Esophagus squamous epithelium (tissue), 5 donors: ENCODE measurements around the gene CD19. TPM values are rescaled to one million over a fixed set of nuclear protein-coding genes. Genes with fewer than 3 reads are reported as not detected.
"Not testable (repeated sequence)": the region's sequence is repeated elsewhere in the genome, so short reads cannot be mapped to it uniquely, and the experiment has no call there.

Source experiments
- DNase-seq: peaks from one replicate; lab custom pipeline; 2025; lab: John Stamatoyannopoulos, UW
- H3K27ac ChIP-seq, 4 donors: fragments of 200-600 bp; sonication (generic); one replicate each; pipeline ENCODE4 v1.5.1; 2016 to 2019; ENCODE audit warnings: mild to moderate bottlenecking in 1 of 4
- H3K27me3 ChIP-seq, 4 donors: fragments of 200-600 bp; sonication (generic); 1 replicate in 3 of 4; 2 replicates in 1 of 4; pipeline versions ENCODE4 v1.5.1 to v1.6.0; 2017 to 2021; ENCODE audit warnings: antibody characterized with exemption in 1 of 4
- H3K36me3 ChIP-seq, 3 donors: fragments of 200-600 bp; sonication (generic); one replicate each; pipeline ENCODE4 v1.5.1; 2016 to 2019
- H3K4me1 ChIP-seq, 3 donors: fragments of 200-600 bp; sonication (generic); one replicate each; pipeline ENCODE4 v1.5.1; 2017 to 2019
- H3K4me3 ChIP-seq, 4 donors: fragments of 200-600 bp; sonication (generic); 1 replicate in 3 of 4; 2 replicates in 1 of 4; pipeline ENCODE4 v1.5.1; 2016 to 2019; ENCODE audit warnings: mild to moderate bottlenecking in 2 of 4, moderate library complexity in 1 of 4
- H3K9me3 ChIP-seq, 3 donors: fragments of 200-600 bp; sonication (generic); one replicate each; pipeline ENCODE4 v1.5.1; 2016 to 2019
- CTCF ChIP-seq, 6 experiments: fragments of 450-650 bp in 4 of 6; fragments of 200-600 bp in 2 of 6; sonication (generic) in 2 of 6; IDR thresholded peaks; one replicate each; pipeline ENCODE4 v1.5.1; 2016 to 2019; ENCODE audit warnings: antibody characterized with exemption in 6 of 6, mild to moderate bottlenecking in 4 of 6, moderate library complexity in 4 of 6
- POLR2A ChIP-seq, 4 donors: fragments of 450-650 bp; IDR thresholded peaks; one replicate each; pipeline ENCODE4 v1.6.1; 2017; ENCODE audit warnings: antibody characterized with exemption in 4 of 4, mild to moderate bottlenecking in 4 of 4, moderate library complexity in 3 of 4
- WGBS, 2 donors: methylation state at CpG; one replicate each; pipeline ENCODE4 v1.1.5; 2018; 5-methylcytosine and 5-hydroxymethylcytosine counted together
- intact Hi-C: fragments of 100-400 bp; cut with DNase I; formaldehyde crosslinking; loops from one replicate; pipeline ENCODE4 v1.15.0; 2022
- total RNA-seq, 4 donors: library from RNA; depleted of rRNA; stranded (reverse); fragments of >200 nt; gene quantifications; one replicate each; pipeline ENCODE4 v1.1.0, GENCODE V29; 2016
- donor health status: DM: yes; HTN: yes; CAD: no.

CD19 gene
- total RNA-seq, 4 donors from 2014 or later, result 0.19 to 0.42 TPM; not detected in 2

- Histone ChIP-seq H3K27me3 (no peaks in the 10 kb centered on the region), H3K27ac (peak within 1 kb of the TSS; percentile 90 to 99 (median 96)), H3K4me1 (peaks cover 10 to 28% (median 15%) of the 10 kb centered on the region in 3 donors), H3K36me3 (peaks cover 0 to 27% (median under 1%) of the 10 kb centered on the region in 3 donors), H3K4me3 (peak within 1 kb of the TSS; percentile 54 to 95 (median 72)), H3K9me3 (no peaks in the 10 kb centered on the region)
- TF ChIP-seq CTCF (IDR thresholded peaks at IDR 0.05) (no peak), POLR2A (IDR thresholded peaks at IDR 0.05) (peak in 1 of 4 donors; percentile 68)
- intact Hi-C loops, result no loop called here
- WGBS, 2 donors, result 1 to 2% methylated on average over 17 to 18 of the region's 66 CpGs
- DNase-seq, result peak; percentile 80
Measured at GRCh38 chr16:28924762-28925385, 6.9 kb upstream of the CD19 start, which contains the start of gene RABEP2. RABEP2 (minus strand) TSS chr16:28925238; CDS start chr16:28925163, 75 bp downstream.

- peak overlapping the region; percentile 54 to 95 (median 72) for H3K4me3 ChIP-seq
- peak; percentile 61 for DNase-seq
- intact Hi-C loops, result no loop called here
- no peaks in the 10 kb centered on the region for H3K9me3 ChIP-seq
- peak overlapping the region; percentile 90 to 99 (median 96) for H3K27ac ChIP-seq
- H3K27me3 ChIP-seq, result no peaks in the 10 kb centered on the region
- TF ChIP-seq POLR2A (IDR thresholded peaks at IDR 0.05), result peak in 2 of 4 donors; percentile 38 to 55
- TF ChIP-seq CTCF (IDR thresholded peaks at IDR 0.05), result no peak
- peaks cover 0 to 20% (median 0%) of the 10 kb centered on the region in 3 donors for H3K36me3 ChIP-seq
- 1% methylated on average over 24 to 42 of the region's 48 CpGs for WGBS, 2 donors
- peaks cover 10 to 28% (median 15%) of the 10 kb centered on the region in 3 donors for H3K4me1 ChIP-seq
Measured at GRCh38 chr16:28925386-28926228, 6.2 kb upstream of the CD19 start.

GRCh38 chr16:28926284-28926683, 5.5 kb upstream of the CD19 start:
- 58% methylated on average over 2 of the region's 2 CpGs for WGBS, 2 donors
- H3K27me3 ChIP-seq, intact Hi-C loops, DNase-seq, H3K9me3 ChIP-seq: not testable (repeated sequence)
- H3K36me3 ChIP-seq, result peaks cover 0 to 13% (median 0%) of the 10 kb centered on the region in 3 donors
- H3K4me3 ChIP-seq, result peak overlapping the region in 2 of 4 donors; percentile 65 to 80
- H3K4me1 ChIP-seq, result peaks cover 10 to 28% (median 15%) of the 10 kb centered on the region in 3 donors
- H3K27ac ChIP-seq, result peak overlapping the region; percentile 90 to 99 (median 96)

- Histone ChIP-seq H3K4me1 (peaks cover 10 to 26% (median 15%) of the 10 kb centered on the region in 3 donors), H3K9me3 (no peaks in the 10 kb centered on the region), H3K4me3 (no peak overlapping the region), H3K36me3 (peaks cover 0 to 4% (median 0%) of the 10 kb centered on the region in 3 donors), H3K27me3 (no peaks in the 10 kb centered on the region), H3K27ac (no peak overlapping the region)
- WGBS, 2 donors, result 83 to 95% methylated on average over 1 of the region's 1 CpG
- TF ChIP-seq POLR2A (IDR thresholded peaks at IDR 0.05), result no peak
- no peak for TF ChIP-seq CTCF (IDR thresholded peaks at IDR 0.05)
- intact Hi-C loops, result no loop called here
- DNase-seq, result no peak
Measured at GRCh38 chr16:28927815-28928214, 4.0 kb upstream of the CD19 start.

GRCh38 chr16:28930203-28930602, 1.6 kb upstream of the CD19 start:
- H3K4me3 ChIP-seq, result no peak overlapping the region
- DNase-seq, result no peak
- WGBS, 2 donors, result 73 to 78% methylated on average over 3 of the region's 3 CpGs
- no peak for TF ChIP-seq POLR2A (IDR thresholded peaks at IDR 0.05)
- no peak overlapping the region for H3K27ac ChIP-seq
- no peaks in the 10 kb centered on the region for H3K9me3 ChIP-seq
- peaks cover 0 to 6% (median 4%) of the 10 kb centered on the region in 3 donors for H3K4me1 ChIP-seq
- intact Hi-C loops, result no loop called here
- H3K36me3 ChIP-seq, result no peaks in the 10 kb centered on the region
- no peaks in the 10 kb centered on the region for H3K27me3 ChIP-seq
